Endothelial cell (in vitro differentiated cells): ENCODE data around the gene MBNL1. TPM values are rescaled to one million over a fixed set of nuclear protein-coding genes. Genes with fewer than 3 reads are reported as not detected.

ENCODE experiments used
- DNase-seq: peaks from one replicate; pipeline ENCODE4 v3.0.0; 2021; ENCODE audit warnings: low spot score
- H3K27ac Mint-ChIP-seq: one replicate; pipeline ENCODE4 v1.8.0; 2021; ENCODE audit warnings: mixed read lengths, inconsistent platforms; ENCODE audit not compliant: unreplicated experiment
- H3K27me3 Mint-ChIP-seq: one replicate; pipeline ENCODE4 v1.8.0; 2021; ENCODE audit warnings: mild to moderate bottlenecking, moderate library complexity, mixed read lengths, inconsistent platforms; ENCODE audit not compliant: unreplicated experiment
- H3K36me3 Mint-ChIP-seq: one replicate; pipeline ENCODE4 v1.8.0; 2021; ENCODE audit warnings: mild to moderate bottlenecking, low read depth, mixed read lengths, inconsistent platforms; ENCODE audit not compliant: unreplicated experiment
- H3K4me1 Mint-ChIP-seq: one replicate; pipeline ENCODE4 v1.8.0; 2021; ENCODE audit warnings: mild to moderate bottlenecking, mixed read lengths, inconsistent platforms; ENCODE audit not compliant: unreplicated experiment
- H3K4me3 Mint-ChIP-seq: one replicate; pipeline ENCODE4 v1.8.0; 2021; ENCODE audit warnings: mild to moderate bottlenecking, mixed read lengths, inconsistent platforms; ENCODE audit not compliant: unreplicated experiment
- H3K9me3 Mint-ChIP-seq: one replicate; pipeline ENCODE4 v1.8.0; 2021; ENCODE audit warnings: mixed read lengths, inconsistent platforms; ENCODE audit not compliant: unreplicated experiment
- CTCF ChIP-seq: fragments of 200-600 bp; sonication (generic); IDR thresholded peaks from one replicate; pipeline ENCODE4 v1.5.0; 2021; ENCODE audit warnings: antibody characterized with exemption; ENCODE audit not compliant: unreplicated experiment
- total RNA-seq: library from RNA; stranded (reverse); fragmentation: NEBNext Ultra II Directional; extraction: Animal tissue kit (Norgen Biotek cat#: 25700); gene quantifications from one replicate; pipeline ENCODE4 v1.2.1, GENCODE V29; 2021; ENCODE audit not compliant: unreplicated experiment

The MBNL1 gene
- total RNA-seq, 1 donor from 2014 or later, result 54.1 TPM

GRCh38 chr3:152317956-152318355, 49.2 kb downstream of the MBNL1 start:
- Mint-ChIP-seq H3K4me1 (peaks cover 16% of the 10 kb centered on the region), H3K27me3 (no peaks in the 10 kb centered on the region), H3K9me3 (no peaks in the 10 kb centered on the region), H3K36me3 (no peaks in the 10 kb centered on the region), H3K4me3 (no peak overlapping the region), H3K27ac (no peak overlapping the region)
- TF ChIP-seq CTCF, result no peak
- DNase-seq, result no peak

- H3K4me1 Mint-ChIP-seq, result peaks cover 16% of the 10 kb centered on the region
- no peaks in the 10 kb centered on the region for H3K9me3 Mint-ChIP-seq
- H3K27ac Mint-ChIP-seq, result no peak overlapping the region
- no peaks in the 10 kb centered on the region for H3K36me3 Mint-ChIP-seq
- no peaks in the 10 kb centered on the region for H3K27me3 Mint-ChIP-seq
- no peak for DNase-seq
- H3K4me3 Mint-ChIP-seq, result no peak overlapping the region
- no peak for TF ChIP-seq CTCF
These were observed 49.8 kb downstream of the MBNL1 start for GRCh38 chr3:152318512-152318911.

GRCh38 chr3:152319256-152319655, 50.5 kb downstream of the MBNL1 start:
- no peak overlapping the region for H3K4me3 Mint-ChIP-seq
- DNase-seq, result no peak
- no peaks in the 10 kb centered on the region for H3K27me3 Mint-ChIP-seq
- H3K9me3 Mint-ChIP-seq, result no peaks in the 10 kb centered on the region
- H3K4me1 Mint-ChIP-seq, result peaks cover 16% of the 10 kb centered on the region
- no peak overlapping the region for H3K27ac Mint-ChIP-seq
- H3K36me3 Mint-ChIP-seq, result no peaks in the 10 kb centered on the region
- TF ChIP-seq CTCF, result no peak

GRCh38 chr3:152319831-152320617, 51.3 kb downstream of the MBNL1 start:
- no peak for TF ChIP-seq CTCF
- peaks cover 16% of the 10 kb centered on the region for H3K4me1 Mint-ChIP-seq
- H3K9me3 Mint-ChIP-seq, result no peaks in the 10 kb centered on the region
- H3K36me3 Mint-ChIP-seq, result no peaks in the 10 kb centered on the region
- no peak overlapping the region for H3K4me3 Mint-ChIP-seq
- no peak overlapping the region for H3K27ac Mint-ChIP-seq
- DNase-seq, result no peak
- no peaks in the 10 kb centered on the region for H3K27me3 Mint-ChIP-seq

- Mint-ChIP-seq H3K27ac (no peak overlapping the region), H3K4me1 (peaks cover 15% of the 10 kb centered on the region)
- no peak for DNase-seq
These were observed 52.6 kb downstream of the MBNL1 start for GRCh38 chr3:152321200-152321954.

More at GRCh38 chr3:152321200-152321954, 52.6 kb downstream of the MBNL1 start:
- TF ChIP-seq CTCF, result no peak
- H3K4me3 Mint-ChIP-seq, result no peak overlapping the region
- H3K27me3 Mint-ChIP-seq, result no peaks in the 10 kb centered on the region
- H3K36me3 Mint-ChIP-seq, result peaks cover 8% of the 10 kb centered on the region
- no peaks in the 10 kb centered on the region for H3K9me3 Mint-ChIP-seq
